LNCaP clone FGC (cell line): Measurements from ENCODE around the gene DIPK1B.

ENCODE experiments used
- DNase-seq: peaks from one replicate; pipeline ENCODE4 v3.0.0-alpha.2; 2011; ENCODE audit warnings: low read depth
- H3K4me3 ChIP-seq: 2 replicates; pipeline ENCODE4 v1.5.1; 2011; ENCODE audit warnings: mild to moderate bottlenecking, low read depth, low read length, control low read depth
- CTCF ChIP-seq: IDR thresholded peaks from 2 replicates; pipeline ENCODE4 v1.5.1; 2012; ENCODE audit warnings: mild to moderate bottlenecking; ENCODE audit not compliant: control insufficient read depth, insufficient read depth; ENCODE audit errors: extremely low read depth

Gene DIPK1B

GRCh38 chr9:136697146-136697820 is 15.1 kb upstream of the DIPK1B start:
- no peak for DNase-seq
- H3K4me3 ChIP-seq: no peak overlapping the region
- no peak for TF ChIP-seq CTCF

GRCh38 chr9:136697821-136698526 is 14.4 kb upstream of the DIPK1B start:
- TF ChIP-seq CTCF: no peak
- DNase-seq: no peak
- no peak overlapping the region for H3K4me3 ChIP-seq

GRCh38 chr9:136698635-136699246 is 13.6 kb upstream of the DIPK1B start:
- no peak overlapping the region for H3K4me3 ChIP-seq
- DNase-seq: no peak
- no peak for TF ChIP-seq CTCF

GRCh38 chr9:136700304-136700703 is 12.1 kb upstream of the DIPK1B start:
- TF ChIP-seq CTCF: no peak
- DNase-seq: no peak
- H3K4me3 ChIP-seq: no peak overlapping the region

GRCh38 chr9:136700959-136701667 is 11.3 kb upstream of the DIPK1B start:
- DNase-seq: no peak
- TF ChIP-seq CTCF: no peak
- H3K4me3 ChIP-seq: no peak overlapping the region

- H3K4me3 ChIP-seq: no peak overlapping the region
- no peak for DNase-seq
- no peak for TF ChIP-seq CTCF
Observed at GRCh38 chr9:136701668-136702053, 10.7 kb upstream of the DIPK1B start.
